ENCODE data around the gene AEBP2. TPM values are rescaled to one million over a fixed set of nuclear protein-coding genes. Genes with fewer than 3 reads are reported as not detected.
"Not testable (repeated sequence)": the region's sequence is repeated elsewhere in the genome, so short reads cannot be mapped to it uniquely, and the experiment has no call there.

Gene AEBP2
- total RNA-seq, 1 donor from 2014 or later = 61.7 TPM

- no peak for DNase-seq (ENCODE audit: low read depth)
Observed at GRCh38 chr12:19507823-19508222, 68.5 kb downstream of the AEBP2 start.

DNA sequence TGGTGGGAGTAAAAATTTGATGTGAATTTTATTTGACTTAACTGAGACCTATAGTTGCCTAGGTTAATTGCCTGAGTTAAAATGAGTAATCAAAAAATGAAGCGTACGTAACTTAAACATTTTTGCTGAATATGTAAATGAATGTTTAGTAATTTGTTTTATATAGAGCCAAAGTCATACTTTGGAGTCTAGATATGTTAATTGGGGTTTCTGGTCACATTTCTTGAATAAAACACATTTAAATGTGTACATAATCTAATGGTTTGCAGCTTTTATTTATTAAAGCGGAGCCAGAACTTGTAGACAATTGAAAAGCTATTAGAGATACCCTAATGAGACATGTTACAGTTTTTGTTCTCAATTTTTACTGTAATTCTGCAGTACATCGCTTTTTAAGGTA, 71.2 kb downstream of the AEBP2 start:
- no peak for DNase-seq (ENCODE audit: low read depth)

DNA sequence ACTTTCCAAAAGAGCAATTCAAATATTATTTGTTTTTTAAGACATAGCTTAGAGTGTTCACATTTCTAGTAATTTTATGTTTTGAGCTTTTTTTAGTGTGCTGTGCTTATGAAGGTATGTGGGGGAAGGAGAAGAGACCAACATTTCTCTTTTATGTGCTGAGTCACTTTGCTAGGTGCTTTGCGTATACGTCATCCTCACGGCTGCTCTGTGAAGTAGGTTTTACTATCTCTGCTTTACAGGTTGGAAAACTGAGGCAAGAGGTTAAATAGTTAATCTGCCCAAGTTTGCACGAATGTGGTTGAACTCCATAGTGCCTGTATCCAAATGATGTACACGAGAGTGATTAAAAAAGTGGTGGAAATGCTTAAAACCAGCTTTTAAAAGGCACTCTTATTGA, 75.9 kb downstream of the AEBP2 start:
- DNase-seq (ENCODE audit: low read depth) = no peak

- no peak for DNase-seq (ENCODE audit: low read depth)
Observed at GRCh38 chr12:19517583-19517982, 78.3 kb downstream of the AEBP2 start.

DNA sequence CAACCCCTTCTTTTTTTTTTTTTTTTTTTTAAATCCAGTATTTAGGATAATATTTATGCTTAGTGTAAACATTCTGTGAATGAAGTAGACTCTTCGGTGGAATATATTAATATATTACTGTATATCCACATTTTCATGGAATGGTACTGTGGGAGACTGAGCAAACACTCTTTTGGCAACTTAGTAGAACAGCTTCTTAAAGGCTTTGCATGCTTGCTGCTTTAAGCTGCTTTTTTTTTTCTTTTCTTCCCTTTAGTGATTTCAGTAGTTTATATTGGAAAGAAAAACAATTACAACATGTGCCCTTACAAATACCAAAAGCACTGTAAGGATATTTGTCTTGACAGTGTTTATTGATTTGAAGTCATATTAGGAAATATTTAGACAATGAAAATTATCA, 78.9 kb downstream of the AEBP2 start:
- no peak for DNase-seq (ENCODE audit: low read depth)

GRCh38 chr12:19520646-19521415, 81.5 kb downstream of the AEBP2 start:
- no peak for DNase-seq (ENCODE audit: low read depth)

DNA sequence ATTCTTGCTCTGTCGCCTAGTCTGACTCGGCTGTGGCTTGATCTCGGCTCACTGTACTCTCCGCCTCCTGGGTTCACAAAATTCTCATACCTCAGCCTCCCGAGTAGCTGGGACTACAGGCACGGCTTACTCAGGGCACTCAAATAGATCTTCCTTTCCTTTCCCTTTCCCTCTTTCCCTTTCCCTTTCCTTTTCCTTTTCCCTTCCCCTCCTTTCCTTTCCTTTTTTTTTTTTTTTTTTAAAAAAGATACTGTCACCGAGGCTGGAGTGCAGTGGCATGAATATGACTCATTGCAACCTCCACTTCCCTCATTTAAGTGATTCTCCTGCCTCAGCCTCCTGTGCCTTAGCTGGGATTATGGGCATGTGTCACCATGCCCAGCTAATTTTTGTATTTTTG, 86.0 kb downstream of the AEBP2 start:
- DNase-seq (ENCODE audit: low read depth) = no peak

DNA sequence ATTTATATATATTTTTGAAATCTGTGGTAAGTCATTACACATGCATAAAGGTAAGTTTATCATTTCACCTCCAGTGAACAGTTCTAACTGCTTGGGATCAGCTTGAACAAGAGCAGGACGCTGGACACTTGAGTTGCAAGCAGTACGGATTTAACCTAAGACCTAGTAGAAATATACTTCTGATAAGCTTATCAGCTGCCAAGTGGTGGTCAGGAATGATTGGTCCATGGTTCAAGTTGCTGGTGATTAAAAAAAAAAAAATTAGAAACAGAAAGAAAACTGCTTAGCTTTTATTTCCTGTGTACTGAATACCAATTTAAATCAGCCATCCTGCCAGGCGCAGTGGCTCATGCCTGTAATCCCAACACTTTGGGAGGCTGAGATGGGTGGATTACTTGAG, 88.6 kb downstream of the AEBP2 start:
- DNase-seq (ENCODE audit: low read depth) = no peak

DNA sequence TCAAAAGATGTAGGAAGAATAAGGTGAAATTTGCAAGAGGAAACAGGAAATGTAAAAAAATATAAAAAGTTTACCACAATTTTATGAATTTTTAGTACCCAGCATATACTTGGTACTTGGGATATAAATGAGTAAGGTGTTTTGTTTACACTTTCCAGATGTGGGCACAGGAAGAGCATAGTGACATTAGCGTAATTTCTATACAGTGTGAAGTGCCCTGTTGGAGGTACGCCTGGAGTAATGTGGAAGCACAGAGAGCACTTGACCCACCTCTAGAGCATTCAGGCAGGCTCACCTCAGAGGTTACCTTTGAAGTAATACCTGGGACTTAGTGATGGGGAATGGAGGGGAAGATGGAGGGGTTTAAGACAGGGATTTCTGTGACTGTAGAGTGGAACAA, 89.5 kb downstream of the AEBP2 start:
- no peak for DNase-seq (ENCODE audit: low read depth)

GRCh38 chr12:19529951-19530636, 90.8 kb downstream of the AEBP2 start:
- peak; percentile 15 for DNase-seq (ENCODE audit: low read depth)

GRCh38 chr12:19530637-19531023, 91.3 kb downstream of the AEBP2 start:
- DNase-seq (ENCODE audit: low read depth) = peak; percentile 35

DNA sequence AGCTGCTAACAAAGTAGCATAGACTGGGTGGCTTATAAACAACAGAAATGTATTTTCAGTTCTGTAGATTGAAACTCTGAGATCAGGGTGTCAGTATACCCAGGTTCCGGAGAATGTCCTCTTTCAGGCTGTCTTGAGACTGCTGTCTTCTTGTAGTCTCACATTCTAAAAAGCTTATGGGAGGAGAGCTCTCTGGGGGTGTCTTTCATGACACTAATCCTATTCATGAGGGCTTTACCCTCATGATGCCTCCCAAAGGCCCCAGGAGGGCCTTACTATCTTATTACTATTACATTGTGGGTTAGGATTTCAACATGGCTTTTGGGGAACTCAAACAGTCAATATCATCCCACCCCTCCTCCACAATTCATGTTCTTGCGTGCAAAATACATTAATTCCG, 94.3 kb downstream of the AEBP2 start:
- no peak for DNase-seq (ENCODE audit: low read depth)

- DNase-seq (ENCODE audit: low read depth) = no peak
Observed at GRCh38 chr12:19539071-19539470, 99.8 kb downstream of the AEBP2 start.

DNA sequence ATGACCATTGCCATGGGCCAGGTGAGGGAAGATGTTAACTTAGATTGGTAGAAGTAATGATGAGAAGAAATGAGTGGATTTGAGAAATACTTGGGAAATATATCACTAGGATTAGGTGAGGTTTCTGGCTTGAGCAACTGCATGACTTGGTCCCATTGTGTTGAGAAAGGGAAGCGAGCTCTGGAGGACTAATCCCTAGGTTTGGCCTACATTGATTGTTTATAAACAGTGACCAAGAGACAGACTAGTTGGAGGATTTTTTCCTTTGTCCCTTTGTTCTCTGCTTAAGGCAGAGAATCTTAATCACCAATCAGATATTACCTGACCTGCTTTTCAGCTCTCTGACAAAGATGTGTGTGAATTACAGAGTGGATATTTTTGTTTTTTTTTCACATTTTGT, 100.5 kb downstream of the AEBP2 start:
- peak; percentile 70 for DNase-seq (ENCODE audit: low read depth)

- no peak for DNase-seq (ENCODE audit: low read depth)
Observed at GRCh38 chr12:19542606-19543005, 103.3 kb downstream of the AEBP2 start.

GRCh38 chr12:19544353-19544752, 105.1 kb downstream of the AEBP2 start:
- no peak for DNase-seq (ENCODE audit: low read depth)

GRCh38 chr12:19545301-19545700, 106.0 kb downstream of the AEBP2 start:
- DNase-seq (ENCODE audit: low read depth) = no peak

DNA sequence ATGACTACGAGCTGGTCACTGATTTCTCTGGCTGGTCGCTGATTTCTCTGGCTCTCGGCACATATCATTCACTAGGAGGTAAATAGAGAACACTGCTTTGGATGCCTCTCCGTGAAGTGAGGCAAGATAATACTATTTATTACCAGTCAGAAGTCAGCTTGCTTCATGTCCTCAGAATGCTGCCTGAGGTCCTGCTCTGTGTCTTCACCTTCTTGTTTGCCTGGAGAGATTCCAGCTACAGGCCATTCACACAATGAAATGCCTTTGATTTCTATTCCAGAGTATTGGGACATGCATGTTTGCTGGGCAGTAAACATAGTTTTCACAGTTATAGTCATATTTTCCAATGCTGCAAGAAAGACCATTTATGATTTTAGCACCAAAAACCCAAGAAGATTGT, 106.7 kb downstream of the AEBP2 start:
- DNase-seq (ENCODE audit: low read depth) = no peak

- DNase-seq (ENCODE audit: low read depth) = no peak
Observed at GRCh38 chr12:19546611-19547162, 107.4 kb downstream of the AEBP2 start.

GRCh38 chr12:19547271-19547671, 108.0 kb downstream of the AEBP2 start:
- no peak for DNase-seq (ENCODE audit: low read depth)

DNA sequence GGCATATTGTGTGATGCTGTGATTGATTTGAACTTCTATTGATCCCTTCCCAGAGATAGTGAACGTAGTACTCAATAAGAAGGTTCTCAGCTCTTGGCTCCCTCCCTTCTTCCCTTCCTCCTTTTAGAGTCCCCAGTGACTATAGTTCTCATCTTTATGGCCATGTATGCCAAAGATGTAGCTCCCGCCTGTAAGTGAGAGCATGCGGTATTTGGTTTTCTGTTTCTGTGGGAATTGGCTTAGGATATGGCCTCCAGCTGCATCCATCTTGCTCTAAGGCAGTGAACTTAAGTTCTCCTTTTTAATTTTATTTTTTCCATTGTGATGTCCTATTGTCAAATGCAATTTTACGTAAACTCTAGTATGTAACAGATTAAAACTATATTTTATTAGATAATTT, 109.5 kb downstream of the AEBP2 start:
- DNase-seq (ENCODE audit: low read depth) = no peak

GRCh38 chr12:19550626-19551025, 111.3 kb downstream of the AEBP2 start:
- peak; percentile 5 for DNase-seq (ENCODE audit: low read depth)

GRCh38 chr12:19552441-19553097, 113.3 kb downstream of the AEBP2 start:
- not testable (repeated sequence) for DNase-seq (ENCODE audit: low read depth)

All from renal cortical epithelial cell (primary cell).